Karpas-422 (cell line): ENCODE results near the gene MFN1. TPM values are rescaled to one million over a fixed set of nuclear protein-coding genes. Genes with fewer than 3 reads are reported as not detected.

Experiments
- DNase-seq: peaks from one replicate; pipeline ENCODE4 v3.0.0-alpha.2; 2015
- H2AFZ ChIP-seq: fragments of 200-600 bp; sonication (generic); 2 replicates; pipeline ENCODE4 v1.6.1; 2014; ENCODE audit warnings: antibody characterized with exemption, low read length, mixed read lengths
- H3K27ac ChIP-seq: fragments of 200-600 bp; sonication (generic); 2 replicates; pipeline ENCODE4 v1.5.1; 2014; ENCODE audit warnings: mild to moderate bottlenecking, low read length, moderate library complexity
- H3K27me3 ChIP-seq: fragments of 200-600 bp; sonication (generic); 2 replicates; pipeline ENCODE4 v1.6.1; 2014; ENCODE audit warnings: low read length, mixed read lengths
- H3K36me3 ChIP-seq: fragments of 200-600 bp; sonication (generic); 2 replicates; pipeline ENCODE4 v1.6.1; 2014; ENCODE audit warnings: low read length, mixed read lengths; ENCODE audit not compliant: insufficient read depth
- H3K4me1 ChIP-seq: fragments of 200-600 bp; sonication (generic); 2 replicates; pipeline ENCODE4 v1.6.1; 2014; ENCODE audit warnings: mild to moderate bottlenecking, low read length, mixed read lengths
- H3K4me2 ChIP-seq: fragments of 200-600 bp; sonication (generic); 2 replicates; pipeline ENCODE4 v1.6.1; 2014; ENCODE audit warnings: low read length, low read depth, mild to moderate bottlenecking; ENCODE audit not compliant: poor library complexity, severe bottlenecking
- H3K4me3 ChIP-seq: fragments of 200-600 bp; sonication (generic); 2 replicates; pipeline ENCODE4 v1.5.1; 2014; ENCODE audit warnings: mild to moderate bottlenecking, antibody characterized with exemption, low read length, mixed read lengths
- H3K79me2 ChIP-seq: fragments of 200-600 bp; sonication (generic); 2 replicates; pipeline ENCODE4 v1.6.1; 2014; ENCODE audit warnings: mild to moderate bottlenecking, low read length, mixed read lengths
- H3K9ac ChIP-seq: fragments of 200-600 bp; sonication (generic); 2 replicates; pipeline ENCODE4 v1.6.0; 2014; ENCODE audit warnings: low read length
- H3K9me2 ChIP-seq: fragments of 200-600 bp; sonication (generic), shearing (Covaris generic); replicated peaks from 2 replicates; pipeline ENCODE4 v1.6.0; 2014; ENCODE audit warnings: mild to moderate bottlenecking, low read length, moderate library complexity; ENCODE audit not compliant: insufficient read depth
- H3K9me3 ChIP-seq: fragments of 300-700, 200-600 bp; sonication (generic); 2 replicates; pipeline ENCODE4 v1.6.1; 2014; ENCODE audit warnings: low read length, mixed read lengths
- H4K20me1 ChIP-seq: fragments of 200-600 bp; sonication (generic); 2 replicates; pipeline ENCODE4 v1.6.1; 2014; ENCODE audit warnings: mild to moderate bottlenecking, antibody characterized with exemption, low read length, low read depth; ENCODE audit not compliant: insufficient read depth
- total RNA-seq: library from RNA; depleted of rRNA; stranded (reverse); fragments of >200 nt; shearing (Covaris generic); gene quantifications from 2 replicates; pipeline ENCODE4 v1.2.3, GENCODE V29; 2014; ENCODE audit warnings: low replicate concordance

The MFN1 gene
- total RNA-seq, 1 experiment from 2014 or later, result 58.9 TPM

GRCh38 chr3:179330438-179330837 lies 17.1 kb upstream of the MFN1 start:
- H3K9me3 ChIP-seq, result no peaks in the 10 kb centered on the region
- no peak overlapping the region for H3K4me3 ChIP-seq
- H3K27ac ChIP-seq, result no peak overlapping the region
- H3K4me1 ChIP-seq, result no peaks in the 10 kb centered on the region
- no peak overlapping the region for H3K4me2 ChIP-seq
- no peak overlapping the region for H2AFZ ChIP-seq
- no peak overlapping the region for H3K9ac ChIP-seq
- H4K20me1 ChIP-seq, result 0 out of 2 replicates have a peak, but pooled peaks cover 2% of the 10 kb centered on the region
- H3K9me2 ChIP-seq, result no peaks in the 10 kb centered on the region
- peaks cover 78% of the 10 kb centered on the region for H3K36me3 ChIP-seq
- peaks cover 78% of the 10 kb centered on the region for H3K79me2 ChIP-seq
- H3K27me3 ChIP-seq, result no peaks in the 10 kb centered on the region
- DNase-seq, result no peak

DNA sequence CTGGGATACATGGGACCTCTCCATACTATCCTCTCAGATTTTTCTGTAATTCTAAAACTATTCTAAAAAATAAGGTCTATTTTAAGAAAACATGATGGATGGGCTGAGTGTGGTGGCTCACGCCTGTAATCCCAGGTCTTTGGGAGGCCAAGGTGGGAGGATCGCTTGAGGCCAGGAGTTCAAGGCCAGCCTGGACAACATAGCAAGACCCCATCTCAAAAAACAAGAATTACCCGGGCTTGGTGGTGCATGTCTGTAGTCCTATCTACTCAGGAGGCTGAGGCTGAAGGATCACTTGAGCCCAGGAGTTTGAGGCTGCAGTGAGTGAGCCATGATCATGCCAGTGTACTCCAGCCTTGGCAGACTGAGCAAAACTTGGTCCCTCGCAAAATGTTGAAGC lies 15.3 kb upstream of the MFN1 start:
- Histone ChIP-seq H3K27ac (no peak overlapping the region), H3K9me3 (no peaks in the 10 kb centered on the region), H4K20me1 (0 out of 2 replicates have a peak, but pooled peaks cover 2% of the 10 kb centered on the region), H3K36me3 (peaks cover 87% of the 10 kb centered on the region), H3K4me3 (no peak overlapping the region), H3K9ac (no peak overlapping the region), H3K79me2 (peaks cover 60% of the 10 kb centered on the region), H3K4me2 (no peak overlapping the region), H3K9me2 (no peaks in the 10 kb centered on the region), H3K27me3 (no peaks in the 10 kb centered on the region), H2AFZ (no peak overlapping the region), H3K4me1 (no peaks in the 10 kb centered on the region)
- no peak for DNase-seq

GRCh38 chr3:179333084-179333483 lies 14.4 kb upstream of the MFN1 start:
- H3K9me2 ChIP-seq, result no peaks in the 10 kb centered on the region
- peaks cover 78% of the 10 kb centered on the region for H3K36me3 ChIP-seq
- no peaks in the 10 kb centered on the region for H3K27me3 ChIP-seq
- no peak overlapping the region for H3K9ac ChIP-seq
- H2AFZ ChIP-seq, result no peak overlapping the region
- DNase-seq, result no peak
- no peaks in the 10 kb centered on the region for H4K20me1 ChIP-seq
- no peak overlapping the region for H3K27ac ChIP-seq
- H3K4me3 ChIP-seq, result no peak overlapping the region
- no peak overlapping the region for H3K4me2 ChIP-seq
- peaks cover 52% of the 10 kb centered on the region for H3K79me2 ChIP-seq
- H3K9me3 ChIP-seq, result no peaks in the 10 kb centered on the region
- H3K4me1 ChIP-seq, result no peaks in the 10 kb centered on the region

GRCh38 chr3:179336345-179336929 lies 11.1 kb upstream of the MFN1 start:
- no peak overlapping the region for H3K4me3 ChIP-seq
- no peak overlapping the region for H3K4me2 ChIP-seq
- H3K9ac ChIP-seq, result no peak overlapping the region
- H2AFZ ChIP-seq, result no peak overlapping the region
- H3K9me2 ChIP-seq, result no peaks in the 10 kb centered on the region
- H4K20me1 ChIP-seq, result no peaks in the 10 kb centered on the region
- DNase-seq, result no peak
- no peak overlapping the region for H3K27ac ChIP-seq
- H3K27me3 ChIP-seq, result no peaks in the 10 kb centered on the region
- H3K79me2 ChIP-seq, result peaks cover 27% of the 10 kb centered on the region
- no peaks in the 10 kb centered on the region for H3K9me3 ChIP-seq
- no peaks in the 10 kb centered on the region for H3K4me1 ChIP-seq
- H3K36me3 ChIP-seq, result peaks cover 50% of the 10 kb centered on the region

DNA sequence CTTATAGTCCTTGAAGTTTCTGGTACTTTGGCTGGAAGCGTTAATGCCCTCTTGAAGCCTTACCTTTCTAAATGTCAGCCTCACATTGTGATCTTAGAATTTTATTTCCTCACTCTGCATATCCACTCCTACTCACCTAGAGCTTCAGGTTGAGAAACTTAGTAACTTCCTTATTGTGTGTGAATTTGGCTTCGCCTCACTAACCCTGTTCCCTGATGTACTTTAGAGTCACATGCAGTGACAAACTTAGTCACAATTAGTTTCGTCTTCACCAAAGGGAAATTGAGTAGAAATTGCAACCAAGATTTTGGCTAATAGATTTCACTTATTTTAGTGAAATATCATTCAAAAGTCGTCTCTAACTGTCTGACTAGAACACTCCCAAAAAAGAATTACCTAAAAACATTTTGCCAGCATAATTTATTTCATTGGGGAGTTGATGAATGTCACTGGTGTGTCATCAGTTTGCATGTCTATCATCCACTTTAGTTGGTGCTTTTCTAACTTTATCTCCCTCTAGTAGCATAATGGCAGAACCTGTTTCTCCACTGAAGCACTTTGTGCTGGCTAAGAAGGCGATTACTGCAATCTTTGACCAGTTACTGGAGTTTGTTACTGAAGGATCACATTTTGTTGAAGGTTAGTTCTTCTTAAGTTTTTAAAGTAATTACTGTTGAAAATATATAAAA lies 960 bp downstream of the MFN1 start:
- Histone ChIP-seq H3K4me3 (peak overlapping the region; percentile 83), H2AFZ (0 out of 2 replicates have a peak overlapping the region, but pooled peaks have one; percentile 90), H3K9me2 (no peaks in the 10 kb centered on the region), H3K79me2 (peaks cover 39% of the 10 kb centered on the region), H3K9me3 (no peaks in the 10 kb centered on the region), H3K27me3 (no peaks in the 10 kb centered on the region), H4K20me1 (no peaks in the 10 kb centered on the region), H3K27ac (peak overlapping the region; percentile 81), H3K4me2 (peak overlapping the region; percentile 76), H3K4me1 (peaks cover 32% of the 10 kb centered on the region), H3K9ac (peak overlapping the region; percentile 78), H3K36me3 (peaks cover 18% of the 10 kb centered on the region)
- peak; percentile 80 for DNase-seq

DNA sequence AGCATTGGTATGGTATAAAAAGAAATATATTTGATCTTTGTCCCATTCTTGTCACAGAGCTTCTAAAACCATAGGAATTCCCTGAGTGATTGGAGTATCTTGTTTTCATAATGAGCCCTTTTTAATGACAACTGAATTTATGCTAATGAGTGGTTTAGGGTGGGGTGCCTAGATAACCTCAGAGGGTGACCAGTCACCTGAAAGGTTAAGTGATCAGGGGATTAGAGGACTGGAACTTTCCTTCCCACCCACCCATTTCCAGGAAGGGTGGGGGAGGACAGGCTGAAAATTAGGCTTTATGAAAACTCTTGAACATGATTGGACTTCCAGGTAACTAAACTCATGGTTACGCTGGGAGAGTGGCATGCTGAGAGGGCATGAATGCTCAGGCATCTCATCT lies 8.5 kb downstream of the MFN1 start:
- Histone ChIP-seq H3K27me3 (no peaks in the 10 kb centered on the region), H3K4me3 (no peak overlapping the region), H3K4me1 (no peaks in the 10 kb centered on the region), H2AFZ (no peak overlapping the region), H3K36me3 (peaks cover 55% of the 10 kb centered on the region), H3K9me2 (no peaks in the 10 kb centered on the region), H3K4me2 (no peak overlapping the region), H4K20me1 (no peaks in the 10 kb centered on the region), H3K79me2 (peaks cover 48% of the 10 kb centered on the region), H3K9ac (no peak overlapping the region), H3K27ac (no peak overlapping the region), H3K9me3 (no peaks in the 10 kb centered on the region)
- DNase-seq, result no peak

DNA sequence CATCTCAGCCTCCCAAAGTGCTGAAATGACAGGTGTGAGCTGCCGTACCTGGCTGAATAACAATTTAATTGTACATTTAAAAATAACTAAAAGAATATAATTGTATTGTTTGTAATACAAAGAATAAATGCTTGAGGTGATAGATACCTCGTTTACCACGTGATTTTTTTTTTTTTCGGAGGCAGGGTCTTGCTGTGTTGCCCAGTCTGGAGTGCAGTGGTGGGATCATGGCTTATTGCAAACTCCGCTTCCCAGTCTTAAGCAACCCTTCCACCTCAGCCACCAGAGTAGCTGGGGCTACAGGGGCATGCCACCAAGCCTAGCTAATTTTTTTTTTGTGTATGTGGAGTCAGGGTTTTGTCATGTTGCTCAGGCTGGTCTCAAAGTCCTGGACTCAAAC lies 15.8 kb downstream of the MFN1 start:
- no peak overlapping the region for H2AFZ ChIP-seq
- H3K27ac ChIP-seq, result no peak overlapping the region
- H4K20me1 ChIP-seq, result no peaks in the 10 kb centered on the region
- peaks cover 11% of the 10 kb centered on the region; the same call in 1 of the 2 replicates for H3K79me2 ChIP-seq
- no peaks in the 10 kb centered on the region for H3K4me1 ChIP-seq
- H3K4me2 ChIP-seq, result no peak overlapping the region
- no peak overlapping the region for H3K9ac ChIP-seq
- no peaks in the 10 kb centered on the region for H3K27me3 ChIP-seq
- H3K36me3 ChIP-seq, result peaks cover 41% of the 10 kb centered on the region; the same call in 1 of the 2 replicates
- no peak overlapping the region for H3K4me3 ChIP-seq
- no peak for DNase-seq
- no peaks in the 10 kb centered on the region for H3K9me2 ChIP-seq
- H3K9me3 ChIP-seq, result no peaks in the 10 kb centered on the region

- H3K9me3 ChIP-seq, result no peaks in the 10 kb centered on the region
- peaks cover 32% of the 10 kb centered on the region for H3K36me3 ChIP-seq
- H3K9me2 ChIP-seq, result no peaks in the 10 kb centered on the region
- no peak overlapping the region for H3K4me3 ChIP-seq
- 0 out of 2 replicates have a peak, but pooled peaks cover 7% of the 10 kb centered on the region for H3K79me2 ChIP-seq
- no peak overlapping the region for H3K27ac ChIP-seq
- no peaks in the 10 kb centered on the region for H3K4me1 ChIP-seq
- H3K9ac ChIP-seq, result no peak overlapping the region
- H3K27me3 ChIP-seq, result no peaks in the 10 kb centered on the region
- no peaks in the 10 kb centered on the region for H4K20me1 ChIP-seq
- H3K4me2 ChIP-seq, result no peak overlapping the region
- DNase-seq, result no peak
- no peak overlapping the region for H2AFZ ChIP-seq
These were observed 22.1 kb downstream of the MFN1 start for GRCh38 chr3:179369621-179370020.
